ENCODE data around the gene DBF4B.

Gene DBF4B, protein sequence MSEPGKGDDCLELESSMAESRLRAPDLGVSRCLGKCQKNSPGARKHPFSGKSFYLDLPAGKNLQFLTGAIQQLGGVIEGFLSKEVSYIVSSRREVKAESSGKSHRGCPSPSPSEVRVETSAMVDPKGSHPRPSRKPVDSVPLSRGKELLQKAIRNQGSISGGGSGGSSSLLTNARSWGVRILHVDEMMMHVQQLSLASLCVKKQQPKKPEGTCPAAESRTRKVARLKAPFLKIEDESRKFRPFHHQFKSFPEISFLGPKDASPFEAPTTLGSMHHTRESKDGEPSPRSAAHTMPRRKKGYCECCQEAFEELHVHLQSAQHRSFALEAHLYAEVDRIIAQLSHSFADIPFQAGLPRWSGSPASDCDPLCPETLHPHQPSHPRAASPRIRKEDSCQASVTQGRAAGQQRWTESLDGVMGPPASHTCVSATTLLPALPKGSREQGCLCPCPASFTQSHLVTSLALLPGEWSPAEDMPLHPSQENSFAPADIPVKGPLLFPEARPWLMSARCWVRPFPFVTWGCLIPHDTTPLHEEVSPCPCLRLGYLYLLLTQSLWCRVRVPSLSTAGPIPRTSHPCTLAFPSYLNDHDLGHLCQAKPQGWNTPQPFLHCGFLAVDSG

DNA sequence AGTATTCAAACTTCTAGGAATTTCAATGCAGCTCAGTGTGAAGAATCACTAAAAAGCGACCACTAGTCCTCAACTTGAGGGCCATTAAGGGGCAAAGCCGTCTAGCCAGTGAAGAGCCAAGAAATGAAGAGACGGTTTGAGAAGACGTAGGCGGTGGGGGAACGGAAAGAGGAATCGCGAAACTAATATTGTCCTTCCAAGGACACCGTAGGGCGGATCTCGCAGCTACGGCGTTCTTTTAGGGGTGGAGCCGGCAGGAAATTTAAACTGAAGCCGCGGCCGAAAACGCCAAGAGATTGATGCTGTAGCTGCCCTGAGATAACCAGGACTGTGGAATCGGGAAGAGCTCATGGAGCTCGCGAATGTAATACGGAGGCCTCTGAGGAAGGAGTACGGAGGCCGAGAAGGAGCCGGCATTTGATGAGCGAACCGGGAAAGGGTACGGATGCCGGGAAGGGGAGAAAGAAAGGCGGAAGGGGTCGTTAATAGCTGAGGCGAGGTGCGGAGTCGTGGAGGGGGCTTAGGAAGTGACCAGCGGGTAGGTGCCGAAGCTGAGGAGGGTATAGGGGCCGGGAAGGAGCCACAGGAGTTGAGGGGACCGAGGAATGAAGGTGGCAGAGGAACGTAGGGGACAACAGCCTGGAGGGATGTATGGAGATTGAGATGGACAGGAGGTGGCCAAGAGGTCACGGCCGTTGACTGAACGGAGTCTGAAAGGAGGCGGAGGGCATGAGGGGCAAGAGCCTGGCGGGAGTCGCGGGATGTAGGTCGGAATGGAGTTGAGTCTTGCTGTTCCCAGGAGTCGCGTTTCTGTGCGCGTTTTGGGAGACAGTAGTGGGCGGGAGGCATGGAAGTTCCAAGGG is at the start of gene DBF4B:
Gene DBF4B (plus strand): TSS at position 265 of the 863 bp plus-strand sequence. CDS start 156 bp downstream, at position 421.
- no peak for TF ChIP-seq CTCF (IDR thresholded peaks at IDR 0.05; ENCODE audit: low read length, missing control alignments)
- DNase-seq (ENCODE audit: low read depth): peak; percentile 95
- H3K4me3 ChIP-seq (replicated peaks; ENCODE audit: low read depth, low read length): peak within 1 kb of the TSS; percentile 84

GRCh38 chr17:44661835-44662234 is 46.6 kb upstream of the DBF4B start:
- DNase-seq (ENCODE audit: low read depth): no peak
- TF ChIP-seq CTCF (IDR thresholded peaks at IDR 0.05; ENCODE audit: low read length, missing control alignments): no peak
- H3K4me3 ChIP-seq (replicated peaks; ENCODE audit: low read depth, low read length): no peak overlapping the region

GRCh38 chr17:44663095-44663494 is 45.4 kb upstream of the DBF4B start:
- no peak for TF ChIP-seq CTCF (IDR thresholded peaks at IDR 0.05; ENCODE audit: low read length, missing control alignments)
- DNase-seq (ENCODE audit: low read depth): no peak
- no peak overlapping the region for H3K4me3 ChIP-seq (replicated peaks; ENCODE audit: low read depth, low read length)

GRCh38 chr17:44664867-44665266 is 43.6 kb upstream of the DBF4B start:
- no peak for TF ChIP-seq CTCF (IDR thresholded peaks at IDR 0.05; ENCODE audit: low read length, missing control alignments)
- no peak for DNase-seq (ENCODE audit: low read depth)
- no peak overlapping the region for H3K4me3 ChIP-seq (replicated peaks; ENCODE audit: low read depth, low read length)

DNA sequence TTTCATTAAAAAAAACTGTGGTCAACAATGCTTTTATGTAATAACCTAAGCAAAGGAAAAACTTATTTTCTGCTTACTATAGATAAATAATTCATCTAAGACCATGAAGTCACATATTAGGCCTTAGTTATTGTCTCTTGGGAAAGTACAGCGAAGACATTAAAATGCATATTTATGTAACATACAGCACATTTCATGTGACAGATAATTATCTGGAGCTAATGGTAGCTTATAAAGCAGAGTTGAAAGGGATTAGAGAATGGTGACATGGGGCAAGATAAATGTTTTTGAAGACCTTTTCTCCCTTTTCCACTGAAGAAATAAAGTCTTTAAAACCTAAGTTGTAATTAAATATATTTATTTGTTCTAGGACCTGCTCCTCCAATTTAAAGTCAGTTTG is 42.5 kb upstream of the DBF4B start:
- no peak for TF ChIP-seq CTCF (IDR thresholded peaks at IDR 0.05; ENCODE audit: low read length, missing control alignments)
- no peak for DNase-seq (ENCODE audit: low read depth)
- H3K4me3 ChIP-seq (replicated peaks; ENCODE audit: low read depth, low read length): no peak overlapping the region

DNA sequence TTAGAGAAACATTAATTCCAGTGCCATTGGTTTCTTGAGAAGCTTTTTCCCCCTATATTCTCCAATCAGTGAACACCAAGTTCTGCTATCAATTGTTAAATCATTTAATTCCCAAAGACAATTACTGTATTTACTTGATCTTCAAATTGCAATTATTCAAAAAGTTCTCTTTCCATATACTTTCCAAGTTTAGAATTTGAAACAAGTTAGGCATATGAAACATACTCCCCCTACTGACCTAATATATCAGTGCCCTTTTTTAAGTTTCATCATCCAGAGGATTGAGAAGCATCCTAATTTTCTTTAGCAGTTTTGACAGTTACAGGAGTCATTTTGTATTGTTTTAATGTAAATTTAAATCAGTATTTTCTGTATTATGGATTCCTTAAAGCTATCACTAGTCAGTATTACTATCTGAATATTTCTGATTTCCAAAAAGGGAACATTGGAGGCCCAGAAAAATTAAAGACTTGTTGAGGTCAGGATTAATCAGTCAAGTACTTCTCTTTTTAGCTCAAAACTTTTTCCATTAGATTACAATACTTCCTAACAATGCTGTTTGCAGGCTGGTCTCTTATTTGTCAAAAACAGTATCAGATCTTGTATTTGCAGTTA is 35.9 kb upstream of the DBF4B start:
- H3K4me3 ChIP-seq (replicated peaks; ENCODE audit: low read depth, low read length): no peak overlapping the region

More for the DNA sequence above, 35.9 kb upstream of the DBF4B start:
- DNase-seq (ENCODE audit: low read depth): peak; percentile 52
- TF ChIP-seq CTCF (IDR thresholded peaks at IDR 0.05; ENCODE audit: low read length, missing control alignments): peak; percentile 74

Data from fibroblast of pulmonary artery (primary cell).